SK-N-SH treated with all-trans-retinoic acid at 6 μM for 48 hours (cell line): ENCODE results near the gene CD276.

Experiments
- ARNTL ChIP-seq: fragments of 450-650 bp; formaldehyde crosslinking; IDR thresholded peaks from 2 replicates; pipeline ENCODE4 v1.5.0; 2020; ENCODE audit warnings: low read depth, mild to moderate bottlenecking, moderate library complexity, borderline replicate concordance
- ESRRG ChIP-seq: fragments of 250-450 bp; sonication (Bioruptor Pico); IDR thresholded peaks from 2 replicates; pipeline ENCODE4 v1.6.1; 2021; ENCODE audit warnings: mild to moderate bottlenecking
- OSR1 ChIP-seq: fragments of 250-450 bp; sonication (Bioruptor Pico); IDR thresholded peaks from 2 replicates; pipeline ENCODE4 v1.8.0; 2022; ENCODE audit warnings: moderate library complexity, mild to moderate bottlenecking, inconsistent platforms
- PATZ1 ChIP-seq: fragments of 250-450 bp; sonication (Bioruptor Pico); IDR thresholded peaks from 2 replicates; pipeline ENCODE4 v1.8.0; 2020; ENCODE audit warnings: mild to moderate bottlenecking, moderate library complexity, borderline replicate concordance
- POU6F1 ChIP-seq: fragments of 250-450 bp; sonication (Bioruptor Pico); IDR thresholded peaks from 2 replicates; pipeline ENCODE4 v1.8.0; 2021; ENCODE audit warnings: low read depth, mild to moderate bottlenecking, moderate library complexity, borderline replicate concordance
- PPARA ChIP-seq: fragments of 250-450 bp; sonication (Bioruptor Pico); IDR thresholded peaks from 2 replicates; pipeline ENCODE4 v1.5.0; 2020; ENCODE audit warnings: mild to moderate bottlenecking, borderline replicate concordance
- TSHZ2 ChIP-seq: fragments of 250-450 bp; sonication (Bioruptor Pico); IDR thresholded peaks from 2 replicates; pipeline ENCODE4 v1.5.0; 2020; ENCODE audit warnings: mild to moderate bottlenecking, moderate library complexity
- ZC3H10 ChIP-seq: fragments of 250-450 bp; sonication (Bioruptor Pico); IDR thresholded peaks from 2 replicates; pipeline ENCODE4 v1.5.1; 2021; ENCODE audit warnings: mild to moderate bottlenecking, moderate library complexity
- ZFP3 ChIP-seq: fragments of 250-450 bp; sonication (Bioruptor Pico); IDR thresholded peaks from 2 replicates; pipeline ENCODE4 v1.5.0; 2020; ENCODE audit warnings: mild to moderate bottlenecking, moderate library complexity
- ZFP30 ChIP-seq: fragments of 450-650 bp; formaldehyde crosslinking; IDR thresholded peaks from 2 replicates; pipeline ENCODE4 v1.5.0; 2022; ENCODE audit warnings: mild to moderate bottlenecking, moderate library complexity
- ZNF565 ChIP-seq: fragments of 450-650 bp; formaldehyde crosslinking; conservative IDR thresholded peaks from 2 replicates; pipeline ENCODE4 v1.5.0; 2020; ENCODE audit warnings: low read depth, mild to moderate bottlenecking, moderate library complexity
- ZNF8 ChIP-seq: fragments of 450-650 bp; formaldehyde crosslinking; IDR thresholded peaks from 2 replicates; pipeline ENCODE4 v1.5.0; 2020; ENCODE audit warnings: mild to moderate bottlenecking, moderate library complexity

- TF ChIP-seq ZC3H10 (CRISPR knock-in tag) (no peak), PPARA (CRISPR knock-in tag) (no peak), POU6F1 (CRISPR knock-in tag) (no peak), ZNF565 (CRISPR knock-in tag) (no peak), TSHZ2 (no peak), PATZ1 (no peak), ZFP30 (CRISPR knock-in tag) (no peak), ESRRG (CRISPR knock-in tag) (no peak), ZFP3 (CRISPR knock-in tag) (no peak), OSR1 (no peak), ARNTL (no peak), ZNF8 (no peak)
Observed at GRCh38 chr15:73683257-73683776, 866 bp upstream of the CD276 start.
